NT2/D1 (cell line): ENCODE data around the gene TRIM8.

Experiments
- DNase-seq: peaks from one replicate; pipeline ENCODE4 v3.0.0-alpha.2; 2011; ENCODE audit warnings: low read depth, low spot score
- H3K27me3 ChIP-seq: 2 replicates; pipeline ENCODE4 v1.6.0; 2011; ENCODE audit warnings: mild to moderate bottlenecking; ENCODE audit not compliant: insufficient read length, insufficient read depth
- H3K36me3 ChIP-seq: 2 replicates; pipeline ENCODE4 v1.6.1; 2011; ENCODE audit warnings: mild to moderate bottlenecking, low read length, mixed read lengths; ENCODE audit not compliant: insufficient read depth, insufficient read length
- H3K4me1 ChIP-seq: 2 replicates; pipeline ENCODE4 v1.5.1; 2011; ENCODE audit not compliant: insufficient read depth, insufficient read length
- H3K4me3 ChIP-seq: 2 replicates; pipeline ENCODE4 v1.5.1; 2011; ENCODE audit warnings: low read depth; ENCODE audit not compliant: insufficient read length
- H3K9ac ChIP-seq: 2 replicates; pipeline ENCODE4 v1.6.0; 2011; ENCODE audit warnings: low read depth; ENCODE audit not compliant: insufficient read length
- H3K9me3 ChIP-seq: 2 replicates; pipeline ENCODE4 v1.5.1; 2011; ENCODE audit warnings: mild to moderate bottlenecking, low read length; ENCODE audit not compliant: insufficient read depth
- SUZ12 ChIP-seq: IDR thresholded peaks from 2 replicates; pipeline ENCODE4 v1.6.1; 2011; ENCODE audit not compliant: insufficient read length, insufficient read depth; ENCODE audit errors: extremely low read depth
- YY1 ChIP-seq: IDR thresholded peaks from 2 replicates; pipeline ENCODE4 v1.6.1; 2011; ENCODE audit not compliant: insufficient read length, insufficient read depth
- ZNF274 ChIP-seq: IDR thresholded peaks from 2 replicates; pipeline ENCODE4 v1.6.1; 2011; ENCODE audit warnings: mild to moderate bottlenecking, low read depth, low read length

The TRIM8 gene

DNA sequence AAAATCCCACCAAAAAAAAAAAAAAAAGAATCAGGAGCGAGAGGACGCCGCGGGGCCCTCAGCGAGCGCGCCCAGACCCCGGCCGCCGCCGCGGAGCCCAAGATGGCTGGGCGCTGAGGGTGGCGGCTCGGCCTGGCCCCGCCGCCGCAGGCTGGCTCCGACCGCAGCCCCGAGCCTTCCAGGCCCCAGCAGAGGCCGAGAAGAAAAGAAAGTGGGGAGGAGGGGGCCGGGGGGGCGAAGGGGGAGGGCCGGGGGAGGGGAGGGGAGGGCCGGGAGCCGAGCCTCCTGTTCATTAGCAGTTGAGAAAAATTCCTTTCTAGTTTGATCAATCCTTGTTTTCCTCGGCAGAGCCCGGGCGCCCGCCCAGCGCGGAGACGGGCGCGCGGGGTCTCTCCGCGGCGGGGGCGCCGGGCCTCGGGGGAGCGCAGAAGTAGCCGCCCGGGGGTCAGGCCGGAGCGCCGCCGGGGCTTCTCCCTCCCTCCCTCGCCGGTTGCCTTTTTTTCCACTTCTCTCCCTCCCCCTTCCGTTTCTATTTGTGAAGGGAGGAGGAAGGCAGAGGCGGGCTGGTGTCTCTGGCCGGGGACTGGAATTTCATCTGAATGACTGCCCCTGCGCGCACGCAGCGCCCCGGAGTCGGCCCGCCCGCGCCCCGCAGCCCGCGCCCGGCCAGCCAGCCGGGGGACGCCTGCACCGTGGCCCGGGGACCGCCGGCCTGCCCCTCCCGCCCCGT, 778 bp upstream of the TRIM8 start:
- H3K36me3 ChIP-seq: peaks cover 25% of the 10 kb centered on the region
- H3K9ac ChIP-seq: peak overlapping the region; percentile 88
- no peaks in the 10 kb centered on the region for H3K27me3 ChIP-seq
- TF ChIP-seq SUZ12: no peak
- no peak for TF ChIP-seq ZNF274
- TF ChIP-seq YY1: no peak
- H3K9me3 ChIP-seq: no peaks in the 10 kb centered on the region
- H3K4me1 ChIP-seq: peaks cover 4% of the 10 kb centered on the region
- DNase-seq: no peak
- peak overlapping the region; percentile 78 for H3K4me3 ChIP-seq

DNA sequence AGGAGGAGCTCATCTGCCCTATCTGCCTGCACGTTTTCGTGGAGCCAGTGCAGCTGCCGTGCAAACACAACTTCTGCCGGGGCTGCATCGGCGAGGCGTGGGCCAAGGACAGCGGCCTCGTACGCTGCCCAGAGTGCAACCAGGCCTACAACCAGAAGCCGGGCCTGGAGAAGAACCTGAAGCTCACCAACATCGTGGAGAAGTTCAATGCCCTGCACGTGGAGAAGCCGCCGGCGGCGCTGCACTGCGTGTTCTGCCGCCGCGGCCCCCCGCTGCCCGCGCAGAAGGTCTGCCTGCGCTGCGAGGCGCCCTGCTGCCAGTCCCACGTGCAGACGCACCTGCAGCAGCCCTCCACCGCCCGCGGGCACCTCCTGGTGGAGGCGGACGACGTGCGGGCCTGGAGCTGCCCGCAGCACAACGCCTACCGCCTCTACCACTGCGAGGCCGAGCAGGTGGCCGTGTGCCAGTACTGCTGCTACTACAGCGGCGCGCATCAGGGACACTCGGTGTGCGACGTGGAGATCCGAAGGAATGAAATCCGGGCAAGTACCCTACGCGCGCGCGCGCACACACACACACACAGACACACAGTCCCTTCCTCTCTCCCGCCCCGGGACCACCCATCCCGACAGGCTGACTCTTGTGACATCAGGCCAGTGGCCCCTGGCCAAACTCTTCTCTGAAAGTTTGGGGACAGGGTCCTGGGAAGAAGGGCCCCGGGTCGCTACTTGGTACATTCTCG, 538 bp downstream of the TRIM8 start:
- Histone ChIP-seq H3K9me3 (no peaks in the 10 kb centered on the region), H3K4me1 (peaks cover 10% of the 10 kb centered on the region), H3K27me3 (no peaks in the 10 kb centered on the region), H3K9ac (peak overlapping the region; percentile 88), H3K36me3 (peaks cover 33% of the 10 kb centered on the region), H3K4me3 (peak overlapping the region; percentile 78)
- DNase-seq: no peak
- no peak for TF ChIP-seq SUZ12
- no peak for TF ChIP-seq YY1
- no peak for TF ChIP-seq ZNF274

DNA sequence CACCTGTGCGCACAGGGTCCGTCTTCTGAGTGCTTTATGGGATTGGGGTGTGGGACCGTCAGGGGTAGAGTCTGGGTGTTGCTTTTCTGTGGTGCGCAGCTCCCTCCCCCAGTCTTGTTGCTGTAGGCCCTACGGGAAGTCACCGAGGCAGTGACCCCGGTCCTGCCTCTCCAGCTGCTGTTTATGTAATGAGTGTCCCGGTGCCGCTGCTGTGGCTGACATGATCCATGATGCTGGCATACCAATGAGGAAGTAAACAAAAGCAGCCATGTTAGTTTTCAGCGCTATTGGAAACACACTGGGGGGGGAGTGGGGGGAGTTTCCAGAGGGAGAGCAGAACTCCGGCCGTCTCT, 1.1 kb downstream of the TRIM8 start:
- peak overlapping the region; percentile 88 for H3K9ac ChIP-seq
- no peak for DNase-seq
- H3K4me3 ChIP-seq: peak overlapping the region; percentile 78
- peaks cover 33% of the 10 kb centered on the region for H3K36me3 ChIP-seq
- no peaks in the 10 kb centered on the region for H3K9me3 ChIP-seq
- H3K27me3 ChIP-seq: no peaks in the 10 kb centered on the region
- no peak for TF ChIP-seq SUZ12
- TF ChIP-seq ZNF274: no peak
- no peak for TF ChIP-seq YY1
- peaks cover 13% of the 10 kb centered on the region for H3K4me1 ChIP-seq

DNA sequence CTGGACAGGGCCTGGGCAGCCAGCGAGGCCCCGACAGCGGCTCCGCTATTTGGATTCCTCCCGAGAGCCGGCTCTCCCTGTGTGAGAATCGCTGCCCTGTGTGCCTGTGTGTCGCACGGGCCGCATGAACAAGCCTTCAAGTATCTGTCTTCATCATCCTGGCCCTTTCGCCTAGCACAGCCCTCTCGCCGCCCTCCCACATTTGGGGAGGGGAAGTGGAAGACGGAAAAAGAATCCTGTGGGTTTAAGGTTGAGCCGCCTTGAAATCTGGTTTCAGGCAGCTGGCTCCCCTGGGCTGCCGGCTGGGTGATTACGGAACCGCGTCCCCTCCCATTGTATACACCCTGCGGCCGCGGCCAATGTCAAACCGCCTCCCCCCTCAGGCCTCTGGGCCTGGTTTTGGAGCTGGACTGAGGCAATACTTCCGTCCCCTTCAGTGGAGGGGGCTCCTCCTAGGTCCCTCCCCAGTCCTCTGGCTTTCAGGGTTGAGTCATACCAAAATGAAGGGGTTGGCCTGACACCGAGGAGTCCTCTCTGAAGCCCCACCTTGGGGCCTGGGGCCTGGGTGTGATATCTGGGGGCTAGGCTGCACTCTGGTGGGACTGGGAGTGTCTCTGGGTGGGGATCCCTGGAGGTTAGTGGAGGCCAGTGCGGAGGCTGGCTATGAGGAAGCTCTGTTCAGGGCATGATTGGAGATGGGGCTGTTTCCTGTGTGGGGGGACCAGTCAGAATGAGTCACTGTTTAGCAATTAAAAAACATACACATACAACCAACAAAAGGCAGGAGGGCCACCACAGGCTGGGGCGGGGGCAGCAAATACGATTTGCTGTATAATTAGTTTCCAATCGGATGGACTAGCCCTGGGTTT, 1.7 kb downstream of the TRIM8 start:
- TF ChIP-seq YY1 (no peak), SUZ12 (no peak), ZNF274 (no peak)
- peaks cover 18% of the 10 kb centered on the region for H3K4me1 ChIP-seq

DNA sequence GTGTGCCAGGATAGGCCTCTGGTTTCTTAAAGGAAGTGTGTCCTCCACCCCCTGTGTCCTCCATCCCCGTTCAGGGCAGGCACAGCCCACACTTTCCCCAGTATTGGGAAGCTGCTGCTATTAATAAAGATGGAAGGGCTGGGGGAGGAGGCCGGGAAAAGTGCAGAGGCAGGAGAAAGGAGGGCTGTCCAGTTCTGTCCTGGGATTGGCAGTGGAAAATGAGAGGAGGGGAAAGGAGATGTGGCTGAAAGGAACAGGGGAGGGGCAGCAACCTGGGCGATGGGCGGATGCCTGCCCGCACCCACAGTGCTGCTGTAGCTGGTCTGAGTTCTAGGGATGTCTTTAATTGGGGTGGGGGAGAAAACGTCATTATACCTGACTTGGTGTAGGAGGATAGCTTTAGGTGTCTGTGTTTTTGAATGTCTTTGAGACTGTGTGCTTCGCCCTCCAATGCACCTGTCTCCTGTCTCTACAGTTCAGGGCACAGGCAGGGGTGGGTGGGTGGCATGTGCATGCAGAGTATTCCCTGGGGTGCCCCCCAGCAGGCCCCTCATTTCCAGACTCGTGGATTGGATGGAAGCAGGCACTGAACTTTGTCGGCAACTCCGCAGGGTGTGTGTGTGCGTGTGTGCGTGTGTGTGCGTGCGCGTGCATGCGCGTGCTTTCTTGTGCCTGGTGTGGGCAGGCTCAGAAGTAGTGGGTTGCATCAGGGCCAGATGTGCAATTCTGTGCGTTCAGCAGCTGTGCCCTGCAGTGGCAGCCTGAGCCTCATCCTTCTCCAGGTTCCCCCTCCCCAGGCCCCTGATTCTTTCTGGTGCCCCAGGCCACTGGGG, 2.5 kb downstream of the TRIM8 start:
- H3K36me3 ChIP-seq: peaks cover 48% of the 10 kb centered on the region
- no peak for TF ChIP-seq SUZ12
- no peak overlapping the region for H3K9ac ChIP-seq
- H3K27me3 ChIP-seq: no peaks in the 10 kb centered on the region
- DNase-seq: no peak
- H3K4me1 ChIP-seq: peaks cover 24% of the 10 kb centered on the region
- no peaks in the 10 kb centered on the region for H3K9me3 ChIP-seq
- peak overlapping the region; percentile 78 for H3K4me3 ChIP-seq

More for the DNA sequence above, 1.7 kb downstream of the TRIM8 start:
- no peak for DNase-seq
- Histone ChIP-seq H3K9me3 (no peaks in the 10 kb centered on the region), H3K27me3 (no peaks in the 10 kb centered on the region), H3K36me3 (peaks cover 39% of the 10 kb centered on the region), H3K9ac (peak overlapping the region; percentile 88), H3K4me3 (peak overlapping the region; percentile 78)

DNA sequence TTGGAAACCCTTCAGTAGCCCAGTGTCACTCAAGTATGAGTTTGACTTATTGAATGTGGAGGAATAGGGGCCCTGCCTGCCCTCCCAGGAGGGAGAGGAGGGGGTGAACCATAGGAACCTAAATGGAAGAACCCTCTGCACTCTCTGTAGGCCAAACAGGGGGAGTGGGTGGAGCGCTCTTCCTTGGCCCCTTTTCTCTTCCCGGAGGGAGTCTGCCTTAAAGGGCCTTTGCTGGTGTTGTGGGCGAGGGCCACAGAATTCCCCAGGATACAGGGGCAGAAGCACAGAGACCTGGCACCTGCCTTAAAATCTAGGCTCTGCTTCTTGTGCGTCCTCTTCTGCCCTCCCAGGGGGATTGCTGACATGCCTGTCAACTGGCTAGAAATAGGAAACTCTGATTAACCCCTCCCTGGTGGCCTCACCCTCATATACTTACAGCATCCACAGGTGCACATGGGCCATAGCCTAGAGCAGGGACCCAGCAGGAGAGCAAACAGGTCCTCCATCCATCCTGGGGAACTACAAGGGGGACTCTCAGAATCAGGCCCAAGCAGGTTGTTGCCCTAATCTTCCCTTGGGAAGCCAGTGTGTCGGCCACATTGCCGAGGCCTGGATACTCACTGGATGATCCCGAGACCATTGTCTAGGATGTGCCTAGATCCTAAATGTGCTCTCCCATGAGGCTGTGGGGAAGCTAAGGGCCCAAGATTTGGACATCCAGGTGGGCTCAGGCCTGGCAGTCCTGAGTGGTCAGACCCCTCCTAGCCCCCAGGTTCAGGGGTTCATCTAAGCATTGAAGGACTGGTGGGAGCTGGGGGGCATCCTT, 3.4 kb downstream of the TRIM8 start:
- Histone ChIP-seq H3K27me3 (no peaks in the 10 kb centered on the region), H3K4me1 (peaks cover 24% of the 10 kb centered on the region), H3K4me3 (no peak overlapping the region), H3K36me3 (peaks cover 55% of the 10 kb centered on the region), H3K9me3 (no peaks in the 10 kb centered on the region), H3K9ac (no peak overlapping the region)
- no peak for TF ChIP-seq ZNF274
- no peak for TF ChIP-seq YY1
- no peak for TF ChIP-seq SUZ12
- DNase-seq: no peak
